Stomach (tissue), 9 donors: ENCODE data around the gene TMEM38A. TPM values are rescaled to one million over a fixed set of nuclear protein-coding genes. Genes with fewer than 3 reads are reported as not detected.

Source experiments
- DNase-seq, 2 donors: peaks; one replicate each; pipeline versions ENCODE4 v3.0.0 to v3.0.0-alpha.2; 2013 to 2019
- H3K27ac ChIP-seq, 5 donors: fragments of 200-600 bp in 4 of 5; sonication (generic) in 4 of 5; one replicate each; pipeline ENCODE4 v1.5.1; 2013 to 2019; ENCODE audit warnings: mild to moderate bottlenecking in 1 of 5, moderate library complexity in 1 of 5
- H3K27me3 ChIP-seq, 3 donors: fragments of 200-600 bp; sonication (generic); one replicate each; pipeline ENCODE4 v1.5.1; 2017 to 2019; ENCODE audit warnings: mixed run types in 1 of 3
- H3K36me3 ChIP-seq, 4 donors: fragments of 200-600 bp; sonication (generic); 1 replicate in 3 of 4; 2 replicates in 1 of 4; pipeline ENCODE4 v1.5.1; 2016 to 2019
- H3K4me1 ChIP-seq, 4 donors: fragments of 200-600 bp; sonication (generic); one replicate each; pipeline ENCODE4 v1.5.1; 2016 to 2019
- H3K4me3 ChIP-seq, 4 donors: fragments of 200-600 bp; sonication (generic) in 3 of 4; one replicate each; pipeline ENCODE4 v1.5.1; 2016 to 2019; ENCODE audit warnings: mild to moderate bottlenecking in 1 of 4
- H3K9me3 ChIP-seq, 4 donors: fragments of 200-600 bp; sonication (generic); one replicate each; pipeline ENCODE4 v1.5.1; 2016 to 2019
- CTCF ChIP-seq, 7 experiments: fragments of 450-650 bp in 4 of 7; fragments of 200-600 bp in 3 of 7; sonication (generic) in 3 of 7; IDR thresholded peaks; one replicate each; pipeline ENCODE4 v1.5.1; 2016 to 2019; ENCODE audit warnings: antibody characterized with exemption in 7 of 7, control low read depth in 2 of 7, mild to moderate bottlenecking in 1 of 7
- EP300 ChIP-seq: sonication (generic); formaldehyde crosslinking; IDR thresholded peaks from one replicate; pipeline ENCODE4 v1.6.1; 2017; ENCODE audit warnings: antibody characterized with exemption
- POLR2A ChIP-seq, 4 donors: fragments of 450-650 bp; IDR thresholded peaks; one replicate each; pipeline ENCODE4 v1.6.1; 2016; ENCODE audit warnings: antibody characterized with exemption in 4 of 4, control low read depth in 2 of 4, mild to moderate bottlenecking in 1 of 4, moderate library complexity in 1 of 4
- POLR2AphosphoS5 ChIP-seq, 3 donors: sonication (generic); formaldehyde crosslinking; IDR thresholded peaks; one replicate each; pipeline ENCODE4 v1.6.1; 2016; ENCODE audit warnings: antibody characterized with exemption in 3 of 3
- WGBS, 5 donors: extraction: QIAGEN DNeasy Blood & Tissue Kit in 3 of 5; methylation state at CpG; one replicate each; pipeline versions ENCODE4 v1.1.5 to v1.1.7; 2013 to 2018; 5-methylcytosine and 5-hydroxymethylcytosine counted together
- intact Hi-C: fragments of 100-400 bp; cut with DNase I; formaldehyde crosslinking; loops from one replicate; pipeline ENCODE4 v1.15.1; 2023; ENCODE audit warnings: low total_unique reads
- polyA plus RNA-seq, 3 donors: library from polyadenylated mRNA; stranded (reverse); fragments of 200-250 nt; gene quantifications; one replicate each; pipeline ENCODE4 v1.2.3, GENCODE V29; 2013
- total RNA-seq, 5 donors: library from RNA; depleted of rRNA; stranded (reverse); fragments of >200 nt; gene quantifications; one replicate each; pipeline versions ENCODE4 v1.1.0 to v1.2.3, GENCODE V29; 2014 to 2016
- donor health status: healthy with polysubstance abuse.
- donor health status: Bipolar disorder and iron deficiency.
- donor health status: healthy.

The TMEM38A gene
- total and polyA plus RNA-seq, 8 donors, result 0.58 to 69.4 (median 8.8) TPM

- no peaks in the 10 kb centered on the region for H3K9me3 ChIP-seq
- H3K4me1 ChIP-seq, result peaks cover 0 to 11% (median 0%) of the 10 kb centered on the region in 4 donors
- no peak overlapping the region for H3K27ac ChIP-seq
- intact Hi-C loops, result no loop called here
- no peaks in the 10 kb centered on the region for H3K27me3 ChIP-seq
- no peak for DNase-seq
- peaks cover 34 to 99% (median 95%) of the 10 kb centered on the region in 4 donors for H3K36me3 ChIP-seq
- TF ChIP-seq POLR2AphosphoS5 (IDR thresholded peaks at IDR 0.05) (no peak), POLR2A (IDR thresholded peaks at IDR 0.05) (no peak), EP300 (no peak), CTCF (IDR thresholded peaks at IDR 0.05) (no peak)
- no peak overlapping the region for H3K4me3 ChIP-seq
Measured at GRCh38 chr19:16637535-16637934, 23.4 kb upstream of the TMEM38A start.

GRCh38 chr19:16638666-16639065 lies 22.3 kb upstream of the TMEM38A start:
- peaks cover 0 to 16% (median 0%) of the 10 kb centered on the region in 4 donors for H3K4me1 ChIP-seq
- no peaks in the 10 kb centered on the region for H3K27me3 ChIP-seq
- peaks cover 40 to 99% (median 96%) of the 10 kb centered on the region in 4 donors for H3K36me3 ChIP-seq
- TF ChIP-seq CTCF (IDR thresholded peaks at IDR 0.05), result no peak
- TF ChIP-seq POLR2A (IDR thresholded peaks at IDR 0.05), result no peak
- no peak for TF ChIP-seq EP300
- no peak for TF ChIP-seq POLR2AphosphoS5 (IDR thresholded peaks at IDR 0.05)
- no peak overlapping the region for H3K27ac ChIP-seq
- WGBS, 5 donors, result 93 to 100% (median 98%) methylated on average over 1 of the region's 1 CpG
- intact Hi-C loops, result no loop called here
- no peak overlapping the region for H3K4me3 ChIP-seq
- DNase-seq, result no peak
- no peaks in the 10 kb centered on the region for H3K9me3 ChIP-seq

- no peak for DNase-seq
- TF ChIP-seq POLR2AphosphoS5 (IDR thresholded peaks at IDR 0.05) (no peak), EP300 (no peak), CTCF (IDR thresholded peaks at IDR 0.05) (no peak), POLR2A (IDR thresholded peaks at IDR 0.05) (no peak)
- Histone ChIP-seq H3K4me1 (peaks cover 0 to 16% (median 0%) of the 10 kb centered on the region in 4 donors), H3K27ac (no peak overlapping the region), H3K9me3 (no peaks in the 10 kb centered on the region), H3K27me3 (no peaks in the 10 kb centered on the region), H3K4me3 (no peak overlapping the region), H3K36me3 (peaks cover 59 to 100% (median 97%) of the 10 kb centered on the region in 4 donors)
- intact Hi-C loops, result no loop called here
- WGBS, 5 donors, result 84 to 97% (median 93%) methylated on average over 1 of the region's 1 CpG
Measured at GRCh38 chr19:16640951-16641350, 20.0 kb upstream of the TMEM38A start.

- no peak for TF ChIP-seq CTCF (IDR thresholded peaks at IDR 0.05)
- no peak for TF ChIP-seq EP300
- no peak for TF ChIP-seq POLR2AphosphoS5 (IDR thresholded peaks at IDR 0.05)
- no peak for TF ChIP-seq POLR2A (IDR thresholded peaks at IDR 0.05)
- peaks cover 66 to 100% (median 97%) of the 10 kb centered on the region in 4 donors for H3K36me3 ChIP-seq
- DNase-seq, result no peak
- no peak overlapping the region for H3K4me3 ChIP-seq
- H3K27me3 ChIP-seq, result no peaks in the 10 kb centered on the region
- 96 to 98% (median 98%) methylated on average over 10 of the region's 10 CpGs for WGBS, 5 donors
- H3K9me3 ChIP-seq, result no peaks in the 10 kb centered on the region
- intact Hi-C loops, result no loop called here
- no peak overlapping the region for H3K27ac ChIP-seq
- H3K4me1 ChIP-seq, result peaks cover 0 to 16% (median 0%) of the 10 kb centered on the region in 4 donors
Measured at GRCh38 chr19:16641695-16642094, 19.2 kb upstream of the TMEM38A start.
